GM18519 (cell line): Measurements from ENCODE around the gene TMEM150C.
"Not testable (repeated sequence)": the region's sequence is repeated elsewhere in the genome, so short reads cannot be mapped to it uniquely, and the experiment has no call there.

Source experiments
- ATAC-seq: cut with Tn5 transposase; IDR thresholded peaks from one replicate; pipeline ENCODE4 v1.9.1; 2021; ENCODE audit warnings: mild to moderate bottlenecking, moderate library complexity; ENCODE audit not compliant: unreplicated experiment, low FRiP score

TMEM150C gene

DNA sequence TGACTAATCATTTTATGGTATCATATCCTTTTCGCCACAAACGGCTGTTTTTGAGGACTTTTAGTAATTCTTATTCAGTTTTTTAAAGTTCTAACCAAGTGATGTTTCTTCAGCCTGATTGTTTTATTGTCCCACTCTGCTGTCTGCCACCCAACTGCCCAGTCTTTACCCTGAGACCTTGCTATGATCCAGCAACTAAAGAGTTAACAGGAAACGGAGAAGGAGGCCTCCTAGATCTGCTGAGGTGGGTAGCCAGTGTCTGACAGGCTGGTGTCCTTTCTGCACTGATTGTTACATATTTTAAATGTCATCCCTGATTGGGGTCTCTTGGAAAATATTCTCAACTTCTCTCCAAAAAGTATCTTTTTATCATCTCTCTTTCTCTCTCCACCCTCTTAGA lies 7.9 kb upstream of the TMEM150C start:
- ATAC-seq = no peak

DNA sequence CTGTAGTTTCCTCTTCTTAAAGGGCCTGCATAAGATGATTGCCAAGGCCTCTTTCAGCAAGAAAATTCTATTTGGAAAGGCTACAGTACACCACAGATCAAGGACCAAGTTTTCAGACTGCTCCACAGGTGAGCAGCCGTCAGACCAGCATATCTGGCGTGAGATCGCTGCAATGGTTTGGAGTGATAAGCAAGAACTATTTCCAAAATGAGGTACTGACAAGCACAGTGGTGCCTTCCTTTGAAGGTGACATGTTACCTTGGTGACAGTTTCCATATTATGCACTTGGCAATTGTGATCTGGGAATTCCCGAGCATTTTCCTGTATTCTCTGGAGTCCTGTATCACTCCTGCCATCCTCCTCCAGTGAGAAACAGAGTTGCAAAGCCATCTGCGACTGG lies 7.3 kb upstream of the TMEM150C start:
- no peak for ATAC-seq

DNA sequence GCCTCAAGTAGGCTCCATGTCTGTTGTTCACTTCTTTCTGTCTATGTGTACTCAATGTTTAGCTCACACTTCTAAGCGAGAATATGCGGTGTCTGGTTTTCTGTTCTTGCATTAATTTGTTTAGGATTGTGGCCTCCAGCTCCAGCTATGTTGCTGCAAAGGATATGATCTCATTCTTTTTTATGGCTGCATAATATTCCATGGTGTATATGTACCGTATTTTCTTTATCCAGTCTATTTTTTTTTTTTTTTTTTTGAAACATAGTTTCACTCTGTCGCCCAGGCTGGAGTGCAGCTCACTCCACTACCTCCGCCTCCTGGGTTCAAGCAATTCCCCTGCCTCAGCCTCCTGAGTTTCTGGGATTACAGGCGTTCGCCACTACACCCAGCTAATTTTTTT lies 5.7 kb upstream of the TMEM150C start:
- no peak for ATAC-seq

DNA sequence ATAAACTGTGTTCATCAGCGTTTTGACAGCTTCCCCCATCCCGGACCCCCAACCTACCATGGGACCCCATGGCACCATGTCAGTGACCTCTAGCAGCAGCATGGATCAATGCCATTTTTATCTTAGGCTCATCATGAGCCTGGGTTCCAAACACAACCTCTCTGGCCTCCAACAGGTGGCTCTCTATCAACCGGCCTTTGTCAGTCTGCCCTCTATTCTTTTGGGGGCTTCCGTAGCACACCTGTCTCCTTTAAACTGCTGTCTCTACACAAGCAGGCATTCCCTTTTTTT lies 721 bp upstream of the TMEM150C start:
- ATAC-seq = no peak

DNA sequence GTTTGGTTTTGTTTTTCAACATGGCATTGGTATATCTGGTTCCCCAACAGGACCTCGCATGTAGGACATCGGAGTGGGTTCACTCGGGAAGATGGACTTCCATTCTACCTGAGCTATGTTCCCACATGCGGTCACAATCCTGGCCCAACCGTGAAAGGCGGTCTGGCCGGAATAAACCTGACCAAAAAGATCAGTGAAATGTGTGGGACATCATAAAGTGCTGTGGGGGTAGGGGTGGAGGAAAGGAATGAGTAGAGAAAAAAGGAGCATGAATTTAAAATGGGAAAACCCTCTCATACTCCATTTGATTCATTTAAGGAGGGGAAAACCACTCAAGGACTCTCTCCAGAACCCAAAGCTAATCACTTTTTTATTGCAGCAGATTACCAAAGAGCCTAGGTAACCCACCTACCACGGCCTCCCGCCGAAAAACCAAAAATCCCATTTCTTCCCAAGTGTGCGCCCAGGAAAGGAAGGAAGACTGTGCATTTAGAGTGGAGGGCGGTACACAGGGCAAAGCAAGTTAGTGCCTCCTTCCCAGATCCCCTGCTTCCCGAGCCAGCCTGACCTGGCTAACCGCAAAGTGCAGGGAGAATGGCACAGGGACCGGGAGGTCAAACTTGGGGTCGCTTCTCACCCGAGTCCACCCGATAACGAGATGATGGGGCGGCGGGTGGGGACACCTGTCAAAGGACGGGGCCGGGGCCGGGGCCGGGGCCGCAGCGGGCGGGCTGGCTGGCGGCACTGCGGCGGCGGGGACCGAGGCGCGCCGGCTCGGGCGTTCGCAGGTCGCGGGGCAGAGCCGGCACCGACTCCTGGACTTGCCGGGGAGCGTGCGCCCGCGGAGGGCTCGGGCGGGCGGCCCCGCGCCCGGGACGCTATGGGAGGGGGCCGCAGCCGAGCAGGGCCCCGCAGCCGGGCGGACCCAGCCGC lies 669 bp downstream of the TMEM150C start:
- no peak for ATAC-seq

DNA sequence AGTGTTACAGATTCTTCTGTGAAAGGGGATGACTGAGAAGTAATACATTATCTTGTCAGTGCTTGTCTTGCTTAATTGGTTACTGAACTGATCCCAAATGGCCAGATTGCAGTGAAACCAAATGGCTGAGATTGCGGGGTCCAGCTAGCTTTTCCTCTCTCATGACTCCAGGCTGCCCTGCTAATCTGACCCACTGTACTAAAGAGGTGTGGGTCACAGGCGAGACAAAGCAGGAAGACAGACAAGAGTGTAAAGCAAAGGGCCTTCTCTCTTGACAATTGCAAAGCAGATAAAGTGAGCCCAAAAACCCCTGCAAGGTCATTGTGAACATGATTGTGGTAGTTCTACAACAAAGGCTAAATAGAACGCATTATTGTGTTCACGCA lies 2.1 kb downstream of the TMEM150C start:
- ATAC-seq = no peak

DNA sequence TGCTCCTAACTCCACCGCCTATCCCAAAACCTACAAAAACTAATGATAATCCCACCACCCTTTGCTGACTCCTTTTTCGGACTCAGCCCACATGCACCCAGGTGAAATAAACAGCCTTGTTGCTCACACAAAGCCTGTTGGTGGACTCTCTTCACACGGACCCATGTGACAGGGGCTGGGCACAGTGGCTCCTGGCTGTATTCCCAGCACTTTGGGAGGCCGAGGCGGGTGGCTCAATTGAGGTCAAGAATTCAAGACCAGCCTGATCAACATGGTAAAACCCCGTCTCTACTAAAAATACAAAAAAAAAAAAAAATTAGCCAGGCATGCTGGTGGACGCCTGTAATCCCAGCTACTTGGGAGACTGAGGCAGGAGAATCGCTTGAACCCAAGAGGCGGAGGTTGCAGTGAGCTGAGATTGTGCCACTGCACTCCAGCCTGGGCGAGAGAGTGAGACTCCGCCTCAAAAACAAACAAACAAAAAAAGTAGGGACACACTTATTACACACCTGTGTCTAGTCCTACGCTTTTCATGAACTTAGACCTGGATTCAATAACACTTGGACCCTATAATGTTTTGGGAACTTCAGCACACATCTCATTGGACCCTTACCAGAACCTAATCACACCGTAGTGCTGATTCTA lies 2.6 kb downstream of the TMEM150C start:
- ATAC-seq = not testable (repeated sequence)

DNA sequence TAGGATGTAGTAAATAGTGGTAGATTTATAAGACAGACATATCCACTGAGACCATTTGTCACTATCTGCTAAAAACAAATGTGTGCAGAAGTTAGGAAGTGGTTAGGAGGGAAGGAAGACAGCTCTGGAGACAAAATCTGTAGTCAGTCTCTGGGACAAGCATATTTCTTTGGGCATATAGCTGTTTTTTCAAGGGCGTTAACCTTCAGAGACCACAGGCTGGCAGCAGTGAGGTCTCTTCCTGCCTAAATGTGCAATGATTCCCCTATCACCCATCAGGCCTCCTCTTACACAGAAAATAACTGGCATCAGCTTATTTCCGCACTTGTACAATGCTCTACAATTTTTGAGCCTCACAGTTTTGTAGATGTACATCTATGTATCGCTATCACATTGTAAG lies 6.5 kb downstream of the TMEM150C start:
- no peak for ATAC-seq

DNA sequence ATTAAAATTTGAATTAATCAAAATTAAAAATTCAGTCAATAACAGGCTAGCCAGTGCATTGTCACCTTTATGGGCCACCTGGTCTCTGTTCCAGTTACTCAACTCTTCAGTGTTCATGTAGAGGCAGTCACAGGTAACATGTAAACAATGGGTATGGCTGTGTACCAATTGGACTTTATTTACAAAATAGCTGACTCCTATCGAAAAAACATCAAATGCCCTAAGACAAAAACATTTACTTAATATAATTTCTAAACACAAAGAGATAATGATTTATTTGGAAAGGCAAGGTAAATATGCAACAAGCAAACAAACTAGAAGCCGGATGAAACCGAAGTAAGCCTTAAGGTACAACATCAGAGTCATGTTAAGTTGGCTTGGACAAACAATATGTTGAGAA lies 8.8 kb downstream of the TMEM150C start:
- no peak for ATAC-seq

DNA sequence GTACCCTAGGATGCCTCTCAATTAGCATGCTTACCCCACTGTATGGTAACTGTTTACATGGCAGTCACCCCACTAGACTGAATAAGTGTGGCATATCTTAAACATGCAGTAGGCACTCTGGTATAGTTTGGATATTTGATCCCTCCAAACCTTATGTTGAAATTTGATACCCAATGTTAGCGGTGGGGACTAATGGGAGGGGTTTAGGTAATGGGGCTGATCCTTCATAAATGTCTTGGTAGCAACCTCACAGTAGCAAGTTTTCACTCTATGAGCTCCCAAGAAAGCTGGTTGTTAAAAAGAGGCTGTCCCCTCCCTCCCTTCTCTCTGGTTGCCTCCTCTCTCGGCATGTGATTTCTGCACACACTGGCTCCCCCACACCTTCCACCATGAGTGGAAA lies 10.1 kb downstream of the TMEM150C start:
- no peak for ATAC-seq

DNA sequence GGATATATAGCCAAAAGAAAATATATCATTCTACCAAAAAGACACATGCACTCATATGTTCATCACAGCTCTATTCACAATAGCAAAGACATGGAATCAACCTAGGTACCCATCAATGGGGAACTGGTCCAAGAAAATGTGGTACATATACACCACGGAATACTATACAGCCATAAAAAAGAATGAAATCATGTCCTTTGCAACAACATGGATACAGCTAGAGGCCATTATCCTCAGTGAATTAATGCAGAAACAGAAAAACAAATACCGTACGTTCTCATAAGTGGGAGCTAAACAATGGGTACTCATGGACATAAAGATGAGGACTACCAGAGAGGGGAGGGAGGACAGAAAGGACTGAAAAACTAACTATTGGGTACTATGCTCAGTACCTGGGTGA lies 13.9 kb downstream of the TMEM150C start:
- ATAC-seq = not testable (repeated sequence)

DNA sequence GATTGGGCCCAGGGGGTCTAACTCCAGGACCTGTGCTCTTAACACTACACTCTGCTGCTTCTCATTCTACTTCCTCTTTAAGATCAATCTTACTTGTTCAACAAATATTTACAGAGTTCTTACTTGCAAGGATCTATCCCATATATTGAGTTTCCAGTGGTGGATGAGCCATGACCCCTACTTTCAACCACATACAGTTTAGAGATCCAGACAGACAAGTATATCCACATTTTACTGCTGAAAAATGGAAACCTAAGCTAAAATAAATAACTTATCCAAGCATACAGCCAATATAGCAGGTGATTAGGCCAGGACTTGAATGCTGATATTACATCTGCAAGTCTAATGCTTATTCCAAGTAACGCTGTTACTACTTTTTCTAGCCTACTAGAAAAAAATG lies 18.7 kb downstream of the TMEM150C start:
- no peak for ATAC-seq

DNA sequence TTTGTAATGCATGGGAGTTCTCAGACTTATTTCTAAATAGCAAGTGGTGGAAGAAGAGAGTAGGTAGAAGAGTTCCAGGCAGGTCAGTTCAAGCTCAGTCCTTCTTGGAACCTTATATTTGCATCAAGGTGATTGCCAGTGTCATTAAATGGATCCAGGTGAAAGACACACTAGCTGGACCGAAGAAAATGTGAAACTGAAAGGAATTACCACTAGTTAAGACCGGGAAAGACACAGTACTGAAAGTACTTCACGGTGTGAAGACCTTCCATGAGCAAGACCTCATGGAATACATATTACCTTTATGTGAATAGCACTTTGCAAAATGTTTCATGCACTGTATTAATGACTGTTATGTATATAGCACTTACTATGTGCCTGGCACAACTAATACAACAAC lies 19.1 kb downstream of the TMEM150C start:
- no peak for ATAC-seq

DNA sequence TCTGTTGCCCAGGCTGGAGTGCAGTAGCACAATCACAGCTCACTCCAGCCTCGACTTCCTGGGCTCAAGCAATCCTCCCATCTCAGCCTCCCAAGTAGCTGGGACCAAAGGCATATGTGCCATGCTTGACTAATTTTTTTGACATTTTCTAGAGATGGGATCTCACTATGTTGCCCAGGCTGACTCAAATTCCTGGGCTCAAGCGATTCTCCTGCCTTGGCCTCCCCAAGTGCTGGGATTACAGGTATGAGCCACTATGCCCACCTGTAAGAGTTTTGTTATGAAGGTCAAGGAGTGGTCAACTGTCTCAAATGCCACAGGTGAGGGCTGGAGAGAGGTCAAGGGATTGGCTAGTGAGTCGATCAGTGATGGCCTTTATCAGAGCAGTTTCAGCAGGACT lies 32.5 kb downstream of the TMEM150C start:
- ATAC-seq = no peak

DNA sequence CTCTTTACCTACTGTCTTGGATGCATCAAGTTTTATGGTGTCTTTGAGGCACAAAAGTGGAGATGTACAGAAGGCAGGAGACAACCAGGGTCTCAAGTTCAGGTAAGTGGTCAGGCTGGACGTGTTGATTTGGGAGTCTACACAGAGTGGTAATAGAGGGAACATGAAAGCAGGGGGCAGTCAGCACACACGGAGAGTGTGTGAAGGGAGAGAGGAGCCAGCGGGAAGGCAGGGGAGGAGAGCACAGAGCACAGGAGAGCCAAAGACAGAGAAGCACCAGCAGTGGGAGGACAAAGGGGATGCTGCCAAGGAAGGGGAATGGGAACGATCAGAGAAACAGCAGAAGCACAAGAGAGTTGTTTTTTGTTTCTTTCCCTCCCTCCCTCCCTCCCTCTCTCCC lies 32.9 kb downstream of the TMEM150C start:
- ATAC-seq = no peak

DNA sequence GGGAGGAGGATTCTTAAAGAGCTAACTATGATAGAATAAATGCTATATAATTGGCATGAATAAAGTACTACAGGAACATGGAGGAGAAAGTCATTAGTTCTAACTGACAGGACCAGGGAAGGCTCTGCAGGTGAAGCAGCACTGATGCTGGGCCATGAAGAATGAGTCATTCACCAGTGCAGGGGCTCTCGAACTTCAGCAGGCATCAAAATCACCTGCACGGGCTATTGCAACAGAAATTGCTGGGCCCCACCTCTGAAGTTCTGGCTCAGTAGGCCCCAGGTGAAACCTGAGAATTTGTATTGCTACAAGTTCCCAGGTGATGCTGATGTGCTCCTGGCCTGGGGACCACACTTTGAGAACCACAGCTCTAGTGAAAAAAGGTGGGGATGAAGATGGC lies 33.7 kb downstream of the TMEM150C start:
- ATAC-seq = no peak

DNA sequence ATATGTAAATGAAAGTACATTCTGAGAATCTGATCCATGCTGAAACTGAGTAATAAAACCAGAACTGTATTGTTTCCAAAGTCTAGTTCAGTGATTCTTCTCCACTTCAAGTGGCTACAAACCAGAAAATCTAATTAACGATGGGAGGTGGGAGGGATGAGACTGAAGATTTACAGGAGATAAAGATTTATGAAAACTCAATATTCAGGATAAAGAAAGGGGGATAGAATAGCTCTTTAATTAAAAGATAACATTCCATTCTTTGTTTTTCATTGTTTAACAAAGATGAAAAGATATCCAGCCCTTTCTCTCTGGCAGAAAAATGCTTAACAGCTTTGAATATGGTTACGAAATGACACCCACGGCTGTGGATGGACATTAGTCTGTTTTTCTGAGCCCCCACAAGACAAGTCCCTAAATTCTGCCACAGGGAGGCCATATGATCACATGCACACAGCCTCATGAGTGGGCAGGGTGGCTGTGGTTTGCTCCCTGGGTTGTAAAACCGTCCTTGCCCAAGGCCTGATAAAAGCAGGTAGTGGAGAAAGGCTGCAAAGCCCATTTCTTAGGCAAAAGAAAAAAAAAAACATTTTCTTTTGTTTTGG lies 36.4 kb downstream of the TMEM150C start:
- ATAC-seq = no peak

DNA sequence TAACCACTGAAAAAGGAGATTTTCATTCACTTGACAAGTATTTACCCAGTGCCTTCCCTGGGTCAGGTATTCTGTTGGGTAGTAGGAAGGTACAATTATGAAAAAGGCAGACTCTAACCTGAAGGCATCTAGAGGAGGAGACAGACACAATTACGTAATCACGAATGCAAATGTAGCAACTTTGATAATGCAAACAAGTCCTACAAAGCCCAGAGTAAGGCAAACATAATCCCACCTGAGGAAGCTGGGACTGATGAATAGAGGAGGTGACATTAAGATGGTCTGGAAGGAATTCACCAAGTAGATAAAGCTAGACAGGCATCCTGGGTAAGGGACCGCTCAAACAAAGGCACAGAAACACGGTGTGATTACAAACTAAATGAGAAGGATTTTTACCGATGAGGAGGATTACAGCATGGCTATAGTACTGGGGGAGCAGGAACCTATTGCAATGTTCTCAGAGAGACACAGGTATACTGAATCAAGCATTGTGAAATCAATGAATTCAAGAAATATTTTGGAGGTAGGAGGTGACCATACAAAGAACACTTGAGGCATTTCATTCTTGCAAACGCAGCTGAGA lies 37.1 kb downstream of the TMEM150C start:
- no peak for ATAC-seq

DNA sequence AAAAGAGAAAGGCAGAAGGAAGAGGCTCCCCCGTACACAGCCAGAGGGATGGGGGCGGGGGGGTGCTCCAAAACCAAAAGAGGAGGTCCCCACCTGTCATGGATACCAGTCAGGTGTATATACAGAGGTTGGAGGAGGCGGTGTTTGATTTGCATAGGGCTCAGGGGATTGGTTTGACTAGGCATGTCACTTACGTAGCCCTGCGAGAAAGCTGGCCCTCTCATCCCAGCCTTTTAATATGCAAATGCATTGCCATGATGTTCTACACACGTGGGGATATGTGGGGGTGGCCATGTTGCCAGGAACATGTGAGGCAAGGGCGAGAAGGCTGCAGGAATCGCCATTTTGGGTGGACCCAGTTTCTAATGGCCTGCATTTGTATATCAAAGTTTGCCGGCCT lies 38.6 kb downstream of the TMEM150C start:
- no peak for ATAC-seq

DNA sequence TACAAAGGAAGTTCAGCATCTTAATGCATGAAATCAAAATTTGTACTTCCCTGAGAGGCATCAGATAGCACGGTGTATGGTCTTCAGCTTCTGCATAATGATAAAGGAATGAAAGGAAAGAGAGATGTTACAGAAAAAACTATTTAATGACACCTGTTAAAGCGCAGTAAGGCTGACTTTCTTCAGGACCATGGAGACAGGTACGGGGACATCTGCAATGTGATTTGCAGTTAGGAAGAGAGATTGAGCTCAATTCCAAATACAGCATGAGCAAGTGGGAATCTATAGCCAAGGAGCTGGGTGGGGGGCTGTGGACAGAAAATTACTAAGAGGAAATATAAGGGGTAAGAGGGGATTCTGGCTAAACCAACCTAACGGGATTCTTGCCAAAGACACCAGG lies 39.3 kb downstream of the TMEM150C start:
- ATAC-seq = no peak

DNA sequence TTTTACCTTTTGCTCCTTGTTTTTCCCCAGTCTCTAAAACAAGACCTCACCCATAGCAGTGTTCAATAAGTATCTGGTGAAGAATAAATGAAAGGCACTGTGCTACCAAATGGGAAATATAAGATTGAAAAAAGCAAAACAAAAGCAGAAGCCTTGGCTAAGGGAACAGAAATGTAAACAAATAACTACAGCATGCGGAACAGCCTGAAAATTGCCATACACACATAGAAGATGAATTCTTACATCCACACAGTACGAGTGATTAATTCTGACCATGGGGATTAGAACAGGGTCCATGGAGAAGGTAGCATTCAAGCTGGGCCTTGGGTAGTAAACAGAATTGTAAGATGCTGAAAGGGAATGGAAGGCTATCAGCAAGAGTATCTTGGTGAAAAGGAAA lies 40.5 kb downstream of the TMEM150C start:
- ATAC-seq = no peak

DNA sequence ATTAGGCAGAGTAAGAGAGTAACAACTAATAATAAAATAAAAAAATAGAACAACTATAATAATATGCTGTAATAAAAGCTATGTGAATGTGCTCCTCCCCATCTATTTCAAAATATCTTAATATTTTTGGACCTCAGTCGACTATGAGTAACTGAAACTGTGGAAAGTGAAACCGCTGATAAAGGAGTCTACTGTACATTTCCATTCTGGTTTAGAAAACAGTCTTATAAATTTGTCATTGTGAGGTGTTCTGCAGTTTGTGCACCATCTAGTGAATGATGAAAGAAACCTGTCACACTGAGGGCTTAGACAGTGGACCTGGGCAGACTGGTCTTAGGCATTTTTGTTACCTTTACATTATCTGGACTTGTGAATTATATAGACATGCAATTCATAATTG lies 42.0 kb downstream of the TMEM150C start:
- ATAC-seq = no peak
